PFSK-1 (cell line): Measurements from ENCODE around the gene BANK1.

Experiments
- FOXP2 ChIP-seq: optimal IDR thresholded peaks from 2 replicates; pipeline ENCODE3; 2011; ENCODE audit warnings: borderline replicate concordance, control low read depth, inconsistent platforms; ENCODE audit not compliant: insufficient read depth; ENCODE audit errors: extremely low read length, extremely low read depth
- POLR2AphosphoS5 ChIP-seq: IDR thresholded peaks from 2 replicates; pipeline ENCODE4 v1.6.1; 2012; ENCODE audit warnings: low read depth, mild to moderate bottlenecking, control low read depth, low read length, moderate library complexity
- SIN3A ChIP-seq: IDR thresholded peaks from 2 replicates; pipeline ENCODE4 v1.6.1; 2012; ENCODE audit warnings: mild to moderate bottlenecking, low read length, moderate library complexity, borderline replicate concordance; ENCODE audit not compliant: insufficient read depth
- TAF1 ChIP-seq: IDR thresholded peaks from 2 replicates; pipeline ENCODE4 v1.6.1; 2012; ENCODE audit warnings: low read length, control low read depth, borderline replicate concordance; ENCODE audit not compliant: insufficient read depth
- TF ChIP-seq, protein P1 (sequence below), 2 experiments: IDR thresholded peaks; 2 replicates each; pipeline versions ENCODE4 v1.6.1 to v1.8.0; 2011 to 2012; ENCODE audit warnings: low read depth in 2 of 2, low read length in 2 of 2, control low read depth in 1 of 2, inconsistent platforms in 1 of 2, mild to moderate bottlenecking in 1 of 2, moderate library complexity in 1 of 2; ENCODE audit not compliant: insufficient read depth in 1 of 2

Gene BANK1

DNA sequence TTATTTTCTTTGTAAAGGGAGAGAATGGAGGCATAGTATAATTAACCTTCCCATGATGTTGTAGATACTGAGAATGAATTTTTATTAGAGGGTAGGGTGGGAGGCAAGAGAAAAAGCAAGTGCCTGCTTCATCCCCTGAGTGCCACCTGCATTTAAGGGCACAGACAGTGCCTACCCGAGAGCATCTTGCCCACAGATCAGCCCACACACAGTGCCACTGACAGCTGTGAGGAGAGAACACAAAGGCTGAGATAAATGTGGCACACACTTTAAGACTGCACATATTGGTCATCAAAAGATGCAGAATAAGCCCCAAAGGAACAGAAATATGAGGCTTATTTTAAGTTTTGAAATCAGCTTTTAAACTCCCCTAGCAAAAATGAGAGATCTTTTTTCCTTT is 304.0 kb downstream of the BANK1 start:
- TF ChIP-seq, protein P1, sequence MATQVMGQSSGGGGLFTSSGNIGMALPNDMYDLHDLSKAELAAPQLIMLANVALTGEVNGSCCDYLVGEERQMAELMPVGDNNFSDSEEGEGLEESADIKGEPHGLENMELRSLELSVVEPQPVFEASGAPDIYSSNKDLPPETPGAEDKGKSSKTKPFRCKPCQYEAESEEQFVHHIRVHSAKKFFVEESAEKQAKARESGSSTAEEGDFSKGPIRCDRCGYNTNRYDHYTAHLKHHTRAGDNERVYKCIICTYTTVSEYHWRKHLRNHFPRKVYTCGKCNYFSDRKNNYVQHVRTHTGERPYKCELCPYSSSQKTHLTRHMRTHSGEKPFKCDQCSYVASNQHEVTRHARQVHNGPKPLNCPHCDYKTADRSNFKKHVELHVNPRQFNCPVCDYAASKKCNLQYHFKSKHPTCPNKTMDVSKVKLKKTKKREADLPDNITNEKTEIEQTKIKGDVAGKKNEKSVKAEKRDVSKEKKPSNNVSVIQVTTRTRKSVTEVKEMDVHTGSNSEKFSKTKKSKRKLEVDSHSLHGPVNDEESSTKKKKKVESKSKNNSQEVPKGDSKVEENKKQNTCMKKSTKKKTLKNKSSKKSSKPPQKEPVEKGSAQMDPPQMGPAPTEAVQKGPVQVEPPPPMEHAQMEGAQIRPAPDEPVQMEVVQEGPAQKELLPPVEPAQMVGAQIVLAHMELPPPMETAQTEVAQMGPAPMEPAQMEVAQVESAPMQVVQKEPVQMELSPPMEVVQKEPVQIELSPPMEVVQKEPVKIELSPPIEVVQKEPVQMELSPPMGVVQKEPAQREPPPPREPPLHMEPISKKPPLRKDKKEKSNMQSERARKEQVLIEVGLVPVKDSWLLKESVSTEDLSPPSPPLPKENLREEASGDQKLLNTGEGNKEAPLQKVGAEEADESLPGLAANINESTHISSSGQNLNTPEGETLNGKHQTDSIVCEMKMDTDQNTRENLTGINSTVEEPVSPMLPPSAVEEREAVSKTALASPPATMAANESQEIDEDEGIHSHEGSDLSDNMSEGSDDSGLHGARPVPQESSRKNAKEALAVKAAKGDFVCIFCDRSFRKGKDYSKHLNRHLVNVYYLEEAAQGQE (IDR thresholded peaks at IDR 0.05; ENCODE audit: insufficient read depth in 1 of 2, low read depth in 2 of 2, low read length in 2 of 2): no peak
- no peak for TF ChIP-seq POLR2AphosphoS5
- no peak for TF ChIP-seq TAF1
- TF ChIP-seq FOXP2: no peak
- TF ChIP-seq SIN3A: no peak

DNA sequence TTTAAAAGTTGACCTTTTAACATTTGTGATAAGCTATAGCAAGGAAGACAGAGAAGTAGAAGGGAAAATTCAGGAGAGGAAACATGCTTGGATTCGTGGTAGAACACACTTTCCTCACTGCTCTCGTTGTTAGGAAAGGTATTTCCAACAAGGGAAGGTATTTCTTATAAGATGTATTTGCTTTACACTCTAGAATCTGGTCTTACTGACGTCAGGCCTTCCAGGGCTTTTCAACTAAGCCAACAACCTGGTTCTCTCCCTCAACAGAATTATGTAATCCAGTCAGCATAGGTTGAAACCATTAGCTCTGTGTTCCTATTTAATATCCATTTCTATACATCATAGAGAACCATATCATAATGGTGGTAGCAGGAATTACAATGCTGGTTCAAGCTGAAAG is 312.8 kb downstream of the BANK1 start:
- TF ChIP-seq POLR2AphosphoS5: no peak
- no peak for TF ChIP-seq FOXP2
- TF ChIP-seq TAF1: no peak
- TF ChIP-seq, protein P1 (IDR thresholded peaks at IDR 0.05; ENCODE audit: insufficient read depth in 1 of 2, low read depth in 2 of 2, low read length in 2 of 2): no peak
- no peak for TF ChIP-seq SIN3A

DNA sequence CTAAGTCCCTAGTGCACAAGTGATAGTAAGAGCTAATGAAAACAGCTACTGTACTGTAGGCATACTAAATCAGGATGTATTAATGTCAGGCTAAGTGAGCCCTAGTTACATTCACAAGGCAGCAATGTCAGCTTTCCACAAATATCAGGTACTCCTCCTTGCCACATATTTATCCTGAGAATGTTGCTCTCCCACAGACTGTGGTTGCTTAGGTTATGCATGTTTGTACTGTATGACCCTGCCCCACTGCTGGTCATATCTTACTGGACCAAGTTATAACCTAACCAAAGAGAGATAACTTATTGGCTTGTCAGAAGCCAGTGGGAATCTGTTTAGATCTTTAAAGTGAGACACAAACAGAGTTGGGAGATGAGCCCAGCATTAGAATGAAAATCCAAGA is 313.7 kb downstream of the BANK1 start:
- no peak for TF ChIP-seq POLR2AphosphoS5
- TF ChIP-seq, protein P1 (IDR thresholded peaks at IDR 0.05; ENCODE audit: insufficient read depth in 1 of 2, low read depth in 2 of 2, low read length in 2 of 2): no peak
- TF ChIP-seq TAF1: no peak
- no peak for TF ChIP-seq SIN3A
- no peak for TF ChIP-seq FOXP2

DNA sequence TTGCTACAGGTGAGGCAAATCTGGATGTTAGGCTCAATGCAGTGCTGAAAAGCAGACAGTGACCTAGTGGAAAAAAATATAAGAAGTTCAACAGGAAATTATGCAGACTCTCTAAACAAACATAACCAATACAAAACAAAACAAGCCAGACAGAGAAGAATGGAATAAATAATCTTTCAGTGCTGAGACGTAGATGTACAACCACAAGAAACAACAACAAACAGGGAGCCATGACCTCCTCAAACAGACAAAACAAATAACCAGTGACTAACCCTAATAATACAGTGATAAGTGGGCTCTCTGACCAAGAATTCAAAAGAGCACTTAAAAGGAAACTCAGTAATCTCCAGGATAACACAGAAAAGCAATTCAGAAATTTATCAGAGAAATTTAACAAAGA is 315.5 kb downstream of the BANK1 start:
- TF ChIP-seq, protein P1 (IDR thresholded peaks at IDR 0.05; ENCODE audit: insufficient read depth in 1 of 2, low read depth in 2 of 2, low read length in 2 of 2): no peak
- TF ChIP-seq POLR2AphosphoS5 (no peak), TAF1 (no peak), SIN3A (no peak), FOXP2 (no peak)

DNA sequence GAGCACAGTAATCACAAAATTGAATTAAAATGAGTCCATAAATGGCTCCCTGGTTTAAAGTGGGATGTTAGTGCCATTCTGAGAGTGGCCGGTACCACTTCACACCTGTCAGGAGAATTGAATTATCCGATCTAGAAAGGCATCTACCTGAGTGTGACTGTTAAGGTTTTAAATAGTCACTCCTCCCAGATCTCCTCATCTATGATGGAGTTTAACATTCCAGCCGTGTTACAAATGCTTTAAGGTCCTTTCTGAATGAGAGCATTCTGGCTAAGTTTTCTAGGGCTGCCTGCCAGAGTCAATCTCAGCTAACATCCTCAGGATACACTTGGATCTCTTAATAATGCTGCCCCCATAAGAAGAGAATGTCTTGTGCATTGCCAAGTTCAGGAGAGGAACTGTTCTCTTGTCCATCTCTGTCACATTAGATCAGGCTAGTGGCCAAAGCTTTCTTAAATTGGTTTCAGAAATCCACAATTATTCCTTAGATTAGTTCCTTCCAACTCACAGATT is 323.6 kb downstream of the BANK1 start:
- TF ChIP-seq FOXP2 (no peak), TAF1 (no peak), SIN3A (no peak), POLR2AphosphoS5 (no peak)
- TF ChIP-seq, protein P1 (IDR thresholded peaks at IDR 0.05; ENCODE audit: insufficient read depth in 1 of 2, low read depth in 2 of 2, low read length in 2 of 2): no peak
